GM21360 (cell line): Measurements from ENCODE around the gene BLCAP.

Source experiments
- ATAC-seq: cut with Tn5 transposase; IDR thresholded peaks from one replicate; pipeline ENCODE4 v1.9.1; 2021; ENCODE audit warnings: mild to moderate bottlenecking, moderate library complexity; ENCODE audit not compliant: unreplicated experiment

The BLCAP gene

GRCh38 chr20:37518059-37518458, 9.6 kb downstream of the BLCAP start:
- no peak for ATAC-seq

DNA sequence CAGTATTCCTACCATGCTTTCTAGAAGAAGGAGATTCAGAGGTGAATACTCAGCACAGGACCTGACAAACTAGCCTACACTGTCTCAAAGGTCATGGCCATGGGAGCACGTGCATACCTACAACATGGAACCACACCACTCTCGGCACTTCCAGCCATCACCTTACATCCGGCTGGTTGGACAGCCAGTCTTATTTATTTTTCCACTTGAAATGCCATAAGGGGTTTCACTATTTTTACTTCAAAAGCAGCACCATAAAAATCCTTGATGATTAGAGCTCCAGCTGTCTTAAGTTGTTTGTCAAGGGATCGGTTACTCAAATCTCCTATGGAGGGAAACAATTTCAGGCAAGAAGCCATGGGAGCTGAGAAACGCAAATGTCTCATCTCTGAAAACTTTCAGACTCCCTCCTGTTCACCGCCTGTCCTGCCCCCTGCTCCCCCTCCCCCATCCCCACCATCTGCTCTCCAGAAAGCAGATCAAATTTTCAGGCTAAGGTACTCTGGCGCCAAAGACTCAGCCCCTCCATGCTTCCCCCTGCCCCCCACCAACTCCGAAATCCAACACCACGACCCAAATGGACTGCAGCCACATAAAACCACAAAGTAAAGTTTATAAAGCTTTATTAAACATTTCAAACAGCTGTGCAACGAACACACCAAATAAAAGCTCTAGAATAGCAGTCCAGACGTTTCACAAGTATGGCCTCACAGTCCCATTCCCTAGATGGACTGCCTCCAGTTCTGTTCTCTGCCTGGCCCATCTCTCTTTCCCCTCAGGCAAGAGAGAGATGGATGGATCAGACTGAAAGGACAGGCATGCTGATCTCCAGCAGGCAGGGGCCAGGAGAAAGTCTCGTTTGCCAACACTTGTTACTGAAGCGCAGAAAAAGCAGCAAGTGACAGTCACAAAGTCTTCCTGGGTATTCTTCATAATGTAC, 10.6 kb downstream of the BLCAP start:
- ATAC-seq = no peak

DNA sequence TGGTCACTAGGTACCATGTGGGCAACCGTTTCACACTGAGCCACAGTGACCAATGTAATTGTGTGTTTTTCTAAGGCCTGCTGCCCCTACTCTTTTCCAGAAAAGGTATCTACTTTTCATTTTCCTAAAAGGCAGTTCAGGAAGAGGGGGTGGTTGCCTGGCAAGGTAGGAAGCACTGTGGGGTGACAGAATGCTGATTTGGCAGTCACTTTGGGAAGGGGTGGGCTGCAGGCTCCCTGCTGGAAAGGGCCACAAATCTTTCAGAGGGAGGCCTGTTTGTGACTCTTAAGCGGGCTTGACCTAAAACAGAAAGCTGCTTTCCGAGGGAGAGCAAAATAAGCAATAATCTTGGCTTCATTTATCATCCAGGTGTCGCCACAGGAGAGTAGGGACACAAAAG, 11.8 kb downstream of the BLCAP start:
- ATAC-seq = no peak

DNA sequence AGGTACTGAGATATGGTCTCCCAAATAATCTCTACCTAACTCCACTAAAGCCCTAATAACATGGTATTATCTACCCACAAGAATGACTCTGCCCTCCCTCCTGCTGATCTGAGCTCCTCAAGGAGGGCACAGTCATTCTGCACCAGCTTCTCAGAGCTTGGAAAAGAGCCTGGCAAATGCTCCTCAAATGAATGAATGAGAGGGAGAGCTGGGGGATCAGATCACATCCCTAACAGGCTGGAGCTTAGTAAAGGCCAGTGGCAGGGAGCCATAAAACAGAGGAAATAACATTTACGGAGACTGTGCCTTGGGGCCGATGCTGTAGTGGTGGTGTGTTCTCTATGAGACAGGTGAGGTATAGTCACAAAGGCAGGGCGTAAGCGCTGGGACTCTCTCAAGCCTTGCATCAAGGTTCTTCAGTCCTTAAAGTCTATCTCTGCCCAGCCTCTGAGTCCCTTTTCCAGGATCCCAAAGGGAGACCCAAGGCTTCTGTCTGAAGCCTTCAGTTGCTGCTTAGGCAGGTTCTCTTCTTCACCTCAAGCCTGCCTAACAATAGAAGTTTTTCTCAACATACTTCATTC, 13.8 kb downstream of the BLCAP start:
- no peak for ATAC-seq

DNA sequence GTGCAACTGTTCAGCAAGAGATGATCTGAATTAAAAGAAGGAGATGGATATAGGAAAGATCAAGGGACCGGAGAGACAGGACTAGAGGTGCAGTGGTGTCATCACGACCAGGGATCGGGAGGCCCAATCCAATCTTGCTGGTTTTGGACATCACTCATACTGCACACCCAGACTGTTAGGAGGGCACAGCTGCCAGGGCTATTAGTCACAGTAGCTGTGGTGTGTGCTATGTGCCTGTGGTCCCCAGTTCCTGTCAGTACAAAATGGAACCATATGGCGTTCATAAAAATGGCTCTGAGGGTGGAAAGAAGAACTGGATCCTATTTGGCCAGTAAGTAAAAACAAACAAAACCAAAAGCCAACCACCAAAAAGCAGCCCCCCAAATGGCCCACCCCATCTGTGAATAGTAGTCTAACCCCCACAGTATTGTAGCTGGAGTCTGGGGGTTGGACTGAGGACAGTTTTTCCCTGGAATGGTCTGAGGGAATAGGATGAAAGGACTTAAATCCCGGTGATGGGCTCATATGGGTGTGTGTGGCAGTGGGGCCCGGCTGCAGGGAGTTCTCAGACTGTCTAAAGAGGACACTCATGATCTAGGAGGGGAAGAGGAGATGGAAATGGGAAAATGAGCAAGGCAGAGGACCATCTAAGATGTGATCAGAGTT, 15.9 kb downstream of the BLCAP start:
- no peak for ATAC-seq

GRCh38 chr20:37510226-37510625, 17.4 kb downstream of the BLCAP start:
- no peak for ATAC-seq

- ATAC-seq = no peak
Measured at GRCh38 chr20:37506152-37506725, 21.4 kb downstream of the BLCAP start.

- ATAC-seq = no peak
Measured at GRCh38 chr20:37505263-37506151, 22.2 kb downstream of the BLCAP start.

DNA sequence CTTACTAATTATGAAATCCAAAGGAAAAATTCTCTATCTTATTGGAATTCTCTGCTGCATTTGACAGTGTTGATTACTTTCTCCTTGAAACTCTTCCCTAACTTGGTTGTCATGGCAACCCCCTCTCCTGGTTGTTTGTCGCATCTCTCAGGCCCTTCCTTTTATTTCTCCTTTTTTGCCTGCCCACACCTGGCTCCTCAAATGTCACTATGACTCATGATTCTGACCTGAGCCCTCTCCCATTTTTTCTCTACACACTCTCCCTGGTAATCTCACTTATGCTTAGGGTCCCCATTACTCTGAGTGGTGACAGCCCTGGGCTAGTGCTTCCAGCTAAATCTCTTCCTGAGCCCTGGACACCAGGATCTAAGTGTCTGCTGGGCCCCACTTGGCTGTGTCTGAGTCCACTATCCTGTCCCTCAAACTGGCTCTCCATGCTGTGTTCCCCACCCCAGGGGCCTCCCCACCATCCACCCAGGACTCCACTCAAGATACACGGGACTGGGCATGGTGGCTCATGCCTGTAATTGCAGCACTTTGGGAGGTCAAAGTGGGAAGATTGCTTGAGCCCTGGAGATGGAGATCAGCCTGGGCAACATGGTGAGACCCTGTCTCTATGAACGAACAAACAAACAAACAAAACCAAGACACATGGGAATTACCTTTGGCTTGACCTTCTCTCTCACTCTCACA, 23.1 kb downstream of the BLCAP start:
- ATAC-seq = no peak

GRCh38 chr20:37503256-37503927, 24.3 kb downstream of the BLCAP start:
- no peak for ATAC-seq

GRCh38 chr20:37502654-37503053, 25.0 kb downstream of the BLCAP start:
- no peak for ATAC-seq

DNA sequence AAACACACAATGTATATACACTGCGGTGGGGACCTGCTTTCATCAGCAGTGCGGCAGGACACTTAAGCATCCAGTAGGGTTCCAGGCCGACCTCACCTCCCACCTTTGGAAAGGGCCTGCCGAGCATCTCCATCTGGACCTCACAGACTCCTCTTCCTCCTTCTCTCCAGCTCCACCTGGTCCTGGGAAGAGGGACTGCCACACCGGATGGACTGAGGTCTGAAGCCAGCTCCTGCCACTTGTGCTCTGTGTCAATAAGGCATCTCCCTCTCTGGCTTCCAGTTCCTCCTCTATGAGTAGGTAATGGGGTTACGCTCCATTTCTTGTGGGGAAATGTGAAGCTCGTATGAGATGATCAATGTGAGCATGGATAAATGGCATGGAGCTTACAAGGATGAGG, 25.7 kb downstream of the BLCAP start:
- no peak for ATAC-seq

GRCh38 chr20:37500311-37500710, 27.4 kb downstream of the BLCAP start:
- ATAC-seq = no peak

GRCh38 chr20:37498066-37498665, 29.5 kb downstream of the BLCAP start:
- ATAC-seq = no peak

GRCh38 chr20:37494796-37495195, 32.9 kb downstream of the BLCAP start:
- ATAC-seq = no peak

- ATAC-seq = no peak
Measured at GRCh38 chr20:37494301-37494700, 33.4 kb downstream of the BLCAP start.

DNA sequence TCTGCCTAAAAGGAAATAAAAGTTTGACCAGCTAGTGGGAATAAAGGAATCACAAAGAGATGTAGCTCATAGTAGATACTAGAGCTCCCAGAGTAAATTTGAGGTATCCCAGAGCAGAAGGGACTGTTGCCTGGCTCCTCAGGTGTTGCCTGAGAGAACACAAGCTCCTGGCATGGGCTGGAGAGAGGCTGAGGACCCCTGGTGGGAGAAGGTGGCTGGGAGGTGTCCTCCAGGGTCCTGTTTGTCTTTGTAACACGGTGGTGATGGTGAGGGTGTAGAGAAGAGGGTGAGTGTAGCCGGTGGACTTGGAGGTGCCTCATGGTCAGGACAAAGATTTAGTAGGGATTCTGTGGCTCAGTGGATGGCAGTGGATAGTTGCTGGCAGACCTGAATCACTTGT, 34.7 kb downstream of the BLCAP start:
- no peak for ATAC-seq

DNA sequence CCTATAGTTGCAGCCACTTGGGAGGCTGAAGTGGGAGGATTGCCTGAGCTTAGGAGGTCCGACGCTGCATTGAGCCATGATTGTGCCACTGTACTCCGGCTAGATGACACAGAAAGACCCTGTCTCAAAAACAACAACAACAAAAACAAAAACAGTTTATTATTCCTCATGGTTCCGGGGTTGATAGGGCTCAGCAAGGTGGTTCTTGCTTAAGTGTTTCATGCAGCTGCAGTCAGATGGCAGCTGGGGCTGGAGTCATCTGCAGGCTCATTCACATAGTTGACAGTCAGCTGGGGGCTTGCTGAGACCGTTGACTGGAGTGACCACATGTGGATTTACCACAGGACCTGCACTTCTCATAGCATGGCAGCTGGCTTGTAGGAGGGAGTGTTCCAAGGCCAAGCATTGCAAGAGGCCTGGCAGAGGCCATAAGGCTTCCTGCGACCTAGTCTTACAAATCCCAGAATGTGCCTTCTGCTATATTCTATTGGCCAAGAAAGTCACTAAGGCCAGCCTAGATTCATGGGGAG, 35.5 kb downstream of the BLCAP start:
- ATAC-seq = no peak
